HG03521 (cell line): ENCODE data around the gene CAV1.

Source experiments
- ATAC-seq: cut with Tn5 transposase; IDR thresholded peaks from one replicate; pipeline ENCODE4 v1.9.1; 2021; ENCODE audit warnings: mild to moderate bottlenecking, moderate library complexity; ENCODE audit not compliant: unreplicated experiment

CAV1 gene

DNA sequence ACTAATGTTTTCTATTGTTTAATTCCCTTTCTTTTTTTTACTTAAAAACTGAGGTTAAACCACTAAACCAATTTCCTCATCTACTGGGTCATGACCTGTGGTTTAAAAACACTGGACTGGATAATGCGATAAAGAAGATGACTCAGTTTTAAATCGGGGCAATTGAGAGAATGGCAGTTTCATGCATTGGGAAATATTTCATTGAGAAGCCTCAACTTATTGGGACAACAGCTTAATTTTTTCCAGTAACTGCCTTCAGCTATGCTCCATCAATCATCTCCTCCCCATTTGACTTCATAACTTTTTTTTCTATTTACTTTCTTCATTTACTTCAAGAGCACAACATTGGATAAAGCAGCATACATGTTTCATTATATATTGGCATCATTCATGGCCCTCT lies 85.4 kb downstream of the CAV1 start:
- no peak for ATAC-seq

DNA sequence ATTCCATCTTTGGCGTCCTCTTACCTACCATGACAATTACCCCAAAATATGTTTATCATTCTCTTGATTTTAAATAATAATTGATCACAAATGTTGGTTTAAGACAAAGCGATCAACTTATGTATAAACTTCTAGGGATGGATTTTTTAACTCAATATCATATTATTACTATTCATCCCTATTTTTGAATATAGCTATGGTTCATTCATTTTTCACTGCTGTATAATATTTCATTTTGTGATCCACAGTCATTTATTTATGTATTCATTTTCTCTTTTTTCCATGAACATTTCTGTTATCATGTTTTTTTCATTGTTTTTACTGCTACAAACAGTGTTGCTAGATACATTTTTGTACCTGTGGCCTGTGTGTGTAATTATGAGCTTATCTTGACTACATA lies 85.9 kb downstream of the CAV1 start:
- ATAC-seq: no peak
